SKM-1 treated with dmso at 0.1 percent for 144 hours (cell line): Measurements from ENCODE around the gene BAZ1A.
"Not testable (repeated sequence)": the region's sequence is repeated elsewhere in the genome, so short reads cannot be mapped to it uniquely, and the experiment has no call there.

Source experiments
- DNase-seq: peaks from one replicate; lab custom pipeline; 2025; ENCODE audit not compliant: unreplicated experiment; lab: John Stamatoyannopoulos, UW

Gene BAZ1A

GRCh38 chr14:34792598-34792997, 82.6 kb downstream of the BAZ1A start:
- peak; percentile 47 for DNase-seq

DNA sequence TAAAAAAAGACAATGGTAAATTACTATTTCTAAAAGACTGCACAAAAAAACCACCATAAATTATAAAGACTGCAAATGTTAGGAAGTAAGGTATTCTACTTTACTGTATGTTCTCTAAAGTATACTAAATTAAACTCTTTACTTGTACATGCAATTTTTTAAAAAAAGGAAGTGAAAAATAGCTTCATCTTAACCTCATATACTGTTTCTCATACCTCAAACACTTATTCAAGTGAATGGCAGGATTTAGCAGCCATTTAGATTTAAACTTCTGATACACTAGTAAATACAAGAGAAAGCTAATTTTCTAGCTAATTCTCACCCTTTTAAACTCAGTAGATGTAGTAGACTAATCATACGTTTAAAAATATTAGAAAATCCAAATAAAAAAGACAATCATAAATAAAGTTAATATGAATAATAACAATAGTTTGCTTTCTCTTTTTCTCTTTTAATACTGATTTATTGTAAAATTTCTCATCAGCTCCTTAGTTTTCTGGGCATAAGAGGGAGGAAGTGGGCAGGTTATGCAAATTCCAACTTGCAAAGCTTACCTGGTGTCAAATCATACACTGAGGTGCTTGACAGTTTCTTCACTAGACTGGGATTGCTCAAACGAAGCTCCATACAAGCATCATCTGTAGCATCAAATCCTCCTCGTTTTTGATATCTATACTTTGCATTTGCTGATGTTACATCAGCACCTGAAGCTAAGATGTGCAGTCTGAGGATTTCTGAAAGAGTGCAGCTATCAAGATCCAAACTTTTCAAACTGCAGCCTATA, 89.7 kb downstream of the BAZ1A start:
- no peak for DNase-seq

DNA sequence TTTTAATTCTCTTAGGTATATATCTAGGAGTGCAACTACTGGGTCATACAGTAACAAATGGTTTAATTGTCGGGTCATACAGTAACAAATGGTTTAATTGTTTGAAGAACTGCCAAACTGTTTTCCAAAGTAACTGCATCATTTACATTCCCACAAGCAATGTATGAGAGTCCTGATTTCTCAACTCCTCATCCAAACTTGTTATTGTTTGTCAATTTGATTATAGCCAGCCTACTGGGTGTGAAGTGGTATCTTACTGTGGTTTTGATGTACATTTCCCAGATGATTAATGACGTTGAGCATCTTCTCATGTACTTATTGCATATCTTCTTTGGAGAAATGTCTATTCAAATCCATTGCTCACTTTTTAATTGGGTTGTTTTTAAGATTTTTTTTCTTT, 93.1 kb downstream of the BAZ1A start:
- DNase-seq, result no peak

- DNase-seq, result no peak
These were observed 93.9 kb downstream of the BAZ1A start for GRCh38 chr14:34781242-34781641.

DNA sequence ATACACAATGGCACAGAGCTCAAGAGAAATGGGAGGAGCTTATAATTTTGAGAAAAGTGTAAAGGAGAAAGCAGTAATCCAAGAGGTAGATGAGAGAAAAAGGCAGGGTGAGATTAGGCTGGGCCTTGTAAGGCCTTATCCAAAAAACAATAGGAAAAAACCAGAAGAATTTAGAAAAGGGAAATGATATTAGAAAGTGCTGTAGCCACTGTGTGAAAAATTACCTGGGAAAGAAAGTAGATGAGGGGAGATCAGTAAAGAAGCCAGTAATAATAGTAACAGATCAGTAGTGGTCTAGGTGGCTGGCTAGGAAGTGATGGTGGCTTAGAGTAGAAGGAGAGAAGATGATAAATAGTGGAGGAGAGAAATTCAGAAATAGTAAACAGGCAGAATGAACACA, 94.5 kb downstream of the BAZ1A start:
- no peak for DNase-seq

GRCh38 chr14:34778744-34779143, 96.4 kb downstream of the BAZ1A start:
- no peak for DNase-seq

DNA sequence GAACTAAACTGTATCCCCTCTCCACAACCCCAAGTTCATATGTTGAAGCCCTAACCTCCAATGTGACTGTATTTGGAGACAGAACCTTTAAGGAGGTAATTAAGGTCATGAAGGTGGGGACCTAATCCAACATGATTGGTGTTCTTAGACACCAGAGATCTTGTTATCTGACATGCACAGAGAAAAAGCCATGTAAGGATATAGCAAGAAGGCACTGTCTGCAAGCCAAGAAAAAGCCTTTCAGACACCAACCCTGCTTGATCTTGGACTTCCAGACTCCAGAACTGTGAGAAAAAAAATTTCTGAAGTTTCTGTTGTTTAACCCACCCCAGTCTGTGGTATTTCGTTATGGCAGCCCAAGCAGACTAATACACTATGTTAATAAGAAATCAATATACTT, 98.5 kb downstream of the BAZ1A start:
- DNase-seq, result no peak

GRCh38 chr14:34775922-34776321, 99.2 kb downstream of the BAZ1A start:
- no peak for DNase-seq

DNA sequence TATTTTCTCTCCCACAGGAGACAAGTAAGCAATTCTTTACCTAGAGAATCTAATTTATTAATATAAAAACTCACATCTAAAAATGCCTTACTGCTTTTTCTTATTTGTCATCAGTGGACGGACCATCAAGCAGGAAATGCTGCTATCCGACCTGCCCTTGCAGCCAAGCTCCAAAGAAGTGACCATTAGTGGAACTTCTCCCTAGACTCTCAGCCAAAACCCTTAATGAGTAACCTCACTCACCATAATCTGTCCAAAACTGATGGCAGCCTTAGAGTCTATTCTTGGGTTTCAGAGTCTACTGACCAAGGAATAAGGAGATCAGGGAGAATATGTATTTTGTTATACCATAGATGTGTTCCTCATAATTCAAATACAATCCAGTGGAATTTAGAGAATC, 99.8 kb downstream of the BAZ1A start:
- DNase-seq, result no peak

DNA sequence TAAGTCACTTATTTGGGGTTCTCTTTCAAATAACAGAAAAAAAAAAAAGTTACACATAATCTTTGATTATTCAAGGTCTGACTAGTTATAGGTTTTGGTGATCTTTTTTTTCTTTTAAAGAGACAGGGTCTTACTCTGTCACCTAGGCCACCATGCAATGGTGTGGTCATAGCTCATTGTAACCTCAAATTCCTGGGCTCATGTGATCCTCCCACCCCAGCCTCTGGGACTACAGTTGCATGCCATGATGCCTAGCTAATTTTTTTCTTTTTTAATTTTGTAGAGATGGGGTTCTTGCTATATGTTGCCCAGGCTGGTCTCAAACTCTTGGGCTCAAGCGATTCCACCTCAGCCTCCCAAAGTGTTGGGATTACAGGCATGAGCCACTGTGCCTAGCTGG, 104.3 kb downstream of the BAZ1A start:
- no peak for DNase-seq

DNA sequence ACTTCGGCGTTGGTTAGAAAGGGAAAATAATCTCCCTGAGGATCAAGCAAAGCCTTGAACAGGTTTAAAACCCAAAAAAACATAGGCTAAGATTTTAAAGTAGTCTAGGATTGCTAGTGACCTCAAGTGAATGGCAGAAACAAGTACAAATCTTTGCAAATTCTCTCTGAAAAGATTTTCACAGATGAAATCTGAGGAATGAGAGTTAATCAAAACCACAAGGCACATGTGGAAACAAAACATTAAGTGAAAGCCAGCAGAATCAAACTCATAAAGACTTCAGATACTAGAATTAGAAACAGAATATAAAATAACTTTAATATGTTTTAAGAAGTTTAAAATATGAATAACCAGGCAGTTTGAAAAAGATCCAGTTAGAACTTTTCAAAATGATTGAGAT, 108.6 kb downstream of the BAZ1A start:
- DNase-seq, result no peak

DNA sequence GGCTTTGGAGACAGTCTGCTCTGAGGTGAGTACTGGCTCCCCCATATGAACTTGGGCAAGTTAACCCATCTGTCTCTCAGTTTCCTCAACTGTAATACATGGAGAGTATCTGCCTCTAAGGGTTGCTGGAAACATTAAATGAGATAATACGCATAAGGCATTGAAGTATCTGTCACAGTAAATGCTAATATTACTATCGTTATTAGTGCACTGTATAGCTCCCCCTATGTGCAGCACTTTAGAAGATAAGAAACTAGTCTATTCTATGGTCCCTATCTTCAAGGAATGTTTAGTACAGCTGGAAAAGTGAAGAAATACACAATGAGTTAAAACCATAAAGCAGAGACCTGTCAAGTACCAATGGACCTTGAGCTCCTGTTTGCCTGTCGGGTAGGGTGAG, 109.1 kb downstream of the BAZ1A start:
- no peak for DNase-seq

DNA sequence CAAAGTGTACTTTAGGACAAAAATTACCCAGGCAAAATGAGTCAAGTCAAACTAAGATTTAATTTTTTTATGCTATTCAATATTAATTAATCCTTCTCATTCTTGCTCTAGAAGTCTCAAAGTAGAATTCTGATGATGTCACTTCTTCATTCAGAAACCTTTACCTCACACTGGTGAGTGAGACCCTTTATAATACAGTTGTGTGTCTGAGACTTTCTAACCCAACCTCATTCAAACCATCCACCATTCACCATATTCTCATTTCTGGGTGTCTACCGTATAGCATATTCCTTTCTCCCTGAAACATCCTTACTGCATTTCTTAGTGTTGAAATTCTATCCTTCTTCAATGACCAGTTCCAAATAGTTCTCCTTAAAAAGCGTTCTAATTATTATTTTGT, 119.9 kb downstream of the BAZ1A start:
- DNase-seq, result no peak

- DNase-seq, result no peak
These were observed 120.5 kb downstream of the BAZ1A start for GRCh38 chr14:34754687-34755086.

DNA sequence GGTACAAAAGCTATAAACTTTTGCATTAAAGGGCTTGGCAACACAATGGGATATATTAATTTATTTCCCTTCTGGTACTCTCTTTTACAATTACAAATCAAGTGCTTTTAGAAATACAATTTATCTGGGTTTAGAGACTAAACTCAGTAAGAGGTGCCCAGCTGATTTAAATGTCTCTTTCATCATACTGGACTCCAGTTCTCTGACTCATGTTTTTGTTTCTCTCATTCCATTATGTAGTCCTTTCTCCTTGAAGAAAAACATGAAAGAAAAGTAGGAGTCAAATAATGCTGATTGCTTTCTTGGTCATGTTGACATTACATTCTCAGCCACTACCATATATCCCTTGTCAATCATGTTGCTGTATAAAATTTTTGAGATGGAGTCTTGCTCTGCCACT, 124.5 kb downstream of the BAZ1A start:
- no peak for DNase-seq

DNA sequence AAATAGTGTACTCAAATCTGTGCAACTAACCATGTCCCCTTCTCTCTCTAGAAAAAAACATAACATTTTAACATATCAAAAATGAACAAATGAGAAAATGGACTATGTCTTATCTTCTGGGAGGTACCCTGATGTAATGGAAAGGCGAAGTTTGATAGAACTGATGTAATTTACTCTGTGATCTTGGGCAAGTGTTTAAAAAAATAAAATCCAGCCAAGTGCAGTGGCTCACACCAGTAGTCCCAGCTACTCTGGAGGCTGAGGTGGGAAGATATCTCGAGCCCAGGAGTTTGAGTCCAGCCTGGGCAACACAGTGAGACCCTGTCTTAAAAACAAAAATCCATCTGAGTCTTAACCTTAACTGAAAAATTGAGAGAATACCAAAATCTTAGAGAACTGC, 124.9 kb downstream of the BAZ1A start:
- no peak for DNase-seq

DNA sequence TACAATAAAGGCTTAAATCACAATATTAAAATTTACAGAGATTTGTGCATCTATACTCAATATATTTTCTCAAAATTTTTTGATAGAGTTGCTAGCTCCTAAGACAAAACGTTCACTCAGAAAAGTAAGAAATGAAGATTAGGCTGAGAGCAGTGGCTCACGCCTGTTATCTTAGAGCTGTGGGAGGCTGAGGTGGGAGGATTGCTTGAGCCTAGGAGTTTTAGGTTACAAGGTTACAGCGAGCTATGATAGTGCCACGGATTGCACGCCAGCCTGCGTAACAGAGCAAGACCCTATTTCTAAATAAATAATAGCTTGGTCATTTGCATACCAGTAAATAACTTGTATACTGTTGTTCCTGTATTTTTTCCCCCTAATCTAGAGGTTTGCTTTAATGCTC, 125.8 kb downstream of the BAZ1A start:
- no peak for DNase-seq

DNA sequence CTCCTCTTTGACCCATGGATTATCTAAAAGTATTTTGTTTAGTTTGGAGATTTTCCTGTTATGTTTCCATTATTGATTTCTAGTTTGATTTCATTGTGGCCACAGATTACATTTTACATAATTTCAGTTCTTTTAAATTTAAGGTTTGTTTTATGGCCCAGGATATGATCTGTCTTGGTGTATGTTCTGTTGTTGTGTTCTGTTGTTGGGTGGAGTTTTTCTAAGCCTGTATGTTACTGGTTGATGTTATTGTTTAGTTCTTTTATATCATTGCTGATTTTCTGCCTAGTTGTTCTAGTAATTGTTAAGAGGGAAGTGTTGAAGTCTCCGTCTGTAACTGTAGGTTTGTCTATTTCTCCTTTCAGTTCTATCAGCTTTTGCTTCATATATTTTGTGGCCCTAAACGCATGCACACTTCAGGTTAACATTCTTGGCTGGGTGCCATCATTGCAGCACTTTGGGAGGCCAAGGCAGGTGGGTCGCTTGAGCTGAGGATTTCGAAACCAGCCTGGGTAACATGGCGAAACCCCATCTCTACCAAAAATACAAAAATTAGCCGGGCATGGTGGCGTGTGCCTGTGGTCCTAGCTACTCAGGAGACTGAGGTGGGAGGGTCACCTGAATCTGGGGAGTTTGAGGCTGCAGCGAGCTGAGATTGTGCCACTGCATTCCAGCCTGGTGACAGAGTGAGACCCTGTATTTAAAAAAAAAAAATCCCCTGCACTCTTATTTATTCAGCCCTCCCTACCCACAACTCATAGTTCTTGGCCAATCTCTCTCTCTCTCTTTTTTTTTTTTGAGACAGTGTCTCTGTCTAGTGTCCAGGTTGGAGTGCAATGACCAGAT, 132.7 kb downstream of the BAZ1A start:
- no peak for DNase-seq

- no peak for DNase-seq
These were observed 133.3 kb downstream of the BAZ1A start for GRCh38 chr14:34741840-34742239.

DNA sequence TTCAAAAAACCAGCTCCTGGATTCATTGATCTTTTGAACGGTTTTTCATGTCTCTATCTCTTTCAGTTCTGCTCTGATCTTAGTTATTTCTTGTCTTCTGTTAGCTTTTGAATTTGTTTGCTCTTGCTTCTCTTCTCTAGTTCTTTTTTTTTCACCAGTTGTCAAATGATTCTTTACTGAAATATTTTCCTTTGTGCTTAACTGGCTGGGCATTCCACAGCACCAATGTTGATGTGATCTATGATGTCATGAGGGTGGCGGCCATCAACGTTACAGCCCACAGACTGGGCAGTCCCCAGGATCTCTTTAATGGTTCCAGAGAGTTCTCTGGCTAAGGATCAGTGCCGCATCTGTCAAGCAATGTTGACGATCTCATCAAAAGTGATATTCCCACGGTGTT, 135.0 kb downstream of the BAZ1A start:
- DNase-seq, result not testable (repeated sequence)

DNA sequence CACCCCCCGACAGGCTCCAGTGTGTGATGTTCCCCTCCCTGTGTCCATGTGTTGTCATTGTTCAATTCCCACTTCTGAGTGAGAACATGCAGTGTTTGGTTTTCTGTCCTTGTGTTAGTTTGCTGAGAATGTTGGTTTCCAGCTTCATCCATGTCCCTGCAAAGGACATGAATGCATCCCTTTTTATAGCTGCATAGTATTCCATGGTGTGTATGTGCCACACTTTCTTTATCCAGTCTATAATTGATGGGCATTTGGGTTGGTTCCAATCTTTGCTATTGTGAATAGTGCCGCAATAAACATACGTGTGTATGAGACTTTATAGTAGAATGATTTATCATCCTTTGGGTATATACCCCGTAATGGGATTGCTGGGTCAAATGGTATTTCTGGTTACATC, 138.1 kb downstream of the BAZ1A start:
- DNase-seq, result not testable (repeated sequence)

GRCh38 chr14:34733245-34733644, 141.9 kb downstream of the BAZ1A start:
- no peak for DNase-seq
